Stimulated activated naive CD8-positive, alpha-beta T cell treated with anti-CD3 and anti-CD28 coated beads, Interleukin-15, Interleukin-2, amounts not matched to agents 100 ng/mL and 50 ng/mL, for 24 hours (primary cell): ENCODE data around the gene SDR9C7.
"Not testable (repeated sequence)": the region's sequence is repeated elsewhere in the genome, so short reads cannot be mapped to it uniquely, and the experiment has no call there.

Experiments
- H3K27ac Mint-ChIP-seq: one replicate; pipeline ENCODE4 v1.8.0; 2021; ENCODE audit warnings: mild to moderate bottlenecking, mixed read lengths
- H3K27me3 Mint-ChIP-seq: one replicate; pipeline ENCODE4 v1.8.0; 2021; ENCODE audit warnings: mixed read lengths
- H3K36me3 Mint-ChIP-seq: one replicate; pipeline ENCODE4 v1.8.0; 2021; ENCODE audit warnings: low read depth, mixed read lengths
- H3K4me1 Mint-ChIP-seq: one replicate; pipeline ENCODE4 v1.8.0; 2021; ENCODE audit warnings: low read depth, mixed read lengths
- H3K4me3 Mint-ChIP-seq: one replicate; pipeline ENCODE4 v1.8.0; 2021; ENCODE audit warnings: mild to moderate bottlenecking, mixed read lengths
- H3K9me3 Mint-ChIP-seq: one replicate; pipeline ENCODE4 v1.8.0; 2021; ENCODE audit warnings: mixed read lengths

SDR9C7 gene

DNA sequence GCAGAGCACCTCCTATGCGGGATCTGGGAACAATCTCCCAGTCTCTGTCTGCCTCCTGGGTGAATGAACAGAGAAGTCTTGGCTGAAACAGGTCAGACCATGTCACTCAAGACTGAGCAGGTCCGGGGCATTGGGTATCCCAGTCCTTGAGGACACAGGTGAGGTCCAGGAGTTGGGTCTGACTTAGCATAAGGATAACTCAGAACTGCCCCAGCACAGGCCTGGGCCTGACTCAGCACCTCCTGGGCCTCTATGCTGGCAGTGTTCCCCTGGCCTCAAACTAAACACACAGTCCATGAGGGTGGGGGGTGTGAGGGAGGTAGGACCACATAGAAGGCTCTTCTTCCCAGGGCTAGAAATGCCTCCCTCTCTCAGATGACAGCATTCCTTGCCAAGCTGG lies 1.5 kb upstream of the SDR9C7 start:
- H3K4me3 Mint-ChIP-seq: no peak overlapping the region
- H3K27me3 Mint-ChIP-seq: peaks cover 5% of the 10 kb centered on the region
- no peaks in the 10 kb centered on the region for H3K36me3 Mint-ChIP-seq
- H3K4me1 Mint-ChIP-seq: no peaks in the 10 kb centered on the region
- no peaks in the 10 kb centered on the region for H3K9me3 Mint-ChIP-seq
- no peak overlapping the region for H3K27ac Mint-ChIP-seq

DNA sequence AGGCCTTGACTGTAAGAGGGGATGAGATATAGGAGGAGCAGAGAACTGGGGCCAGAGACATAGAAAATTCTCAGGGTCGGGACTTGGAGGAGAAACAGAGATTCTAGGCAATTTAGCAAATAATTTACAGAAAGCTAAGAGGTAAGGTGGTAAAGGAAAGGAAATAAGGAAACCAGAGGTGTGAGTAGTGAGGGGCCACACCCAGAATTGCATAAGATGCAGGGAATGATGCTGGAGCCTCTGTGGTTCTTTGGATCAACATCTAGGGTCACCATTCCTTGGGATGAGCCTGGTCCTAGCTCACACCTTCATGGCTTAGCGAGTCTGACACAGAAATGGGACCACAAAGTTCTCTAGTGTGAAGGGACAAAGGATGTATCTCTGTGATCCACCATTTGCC lies 949 bp upstream of the SDR9C7 start:
- Mint-ChIP-seq H3K9me3 (no peaks in the 10 kb centered on the region), H3K27ac (no peak overlapping the region), H3K36me3 (no peaks in the 10 kb centered on the region), H3K27me3 (peaks cover 5% of the 10 kb centered on the region), H3K4me1 (no peaks in the 10 kb centered on the region), H3K4me3 (no peak overlapping the region)

DNA sequence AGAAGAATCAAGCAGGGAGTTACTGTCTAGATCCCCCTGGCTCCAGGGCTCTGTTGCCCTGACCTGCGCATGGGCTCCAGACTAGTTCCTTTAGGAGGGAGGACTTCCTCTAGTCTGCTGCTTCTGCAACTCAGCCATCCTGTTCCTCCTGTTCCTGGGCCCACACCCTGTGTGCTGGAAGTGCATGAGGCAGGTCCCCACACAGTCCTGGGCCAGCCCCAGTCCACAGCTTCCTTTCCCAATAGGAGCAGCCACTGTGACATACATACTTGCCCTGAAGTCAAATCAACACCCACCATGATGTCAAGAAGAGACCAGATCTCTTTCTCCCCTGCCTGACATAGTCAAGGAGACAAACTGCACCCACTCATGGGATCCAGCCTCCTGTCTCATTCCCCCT lies 1.3 kb downstream of the SDR9C7 start:
- no peaks in the 10 kb centered on the region for H3K27me3 Mint-ChIP-seq
- H3K27ac Mint-ChIP-seq: no peak overlapping the region
- no peaks in the 10 kb centered on the region for H3K36me3 Mint-ChIP-seq
- H3K9me3 Mint-ChIP-seq: no peaks in the 10 kb centered on the region
- no peak overlapping the region for H3K4me3 Mint-ChIP-seq
- H3K4me1 Mint-ChIP-seq: no peaks in the 10 kb centered on the region

DNA sequence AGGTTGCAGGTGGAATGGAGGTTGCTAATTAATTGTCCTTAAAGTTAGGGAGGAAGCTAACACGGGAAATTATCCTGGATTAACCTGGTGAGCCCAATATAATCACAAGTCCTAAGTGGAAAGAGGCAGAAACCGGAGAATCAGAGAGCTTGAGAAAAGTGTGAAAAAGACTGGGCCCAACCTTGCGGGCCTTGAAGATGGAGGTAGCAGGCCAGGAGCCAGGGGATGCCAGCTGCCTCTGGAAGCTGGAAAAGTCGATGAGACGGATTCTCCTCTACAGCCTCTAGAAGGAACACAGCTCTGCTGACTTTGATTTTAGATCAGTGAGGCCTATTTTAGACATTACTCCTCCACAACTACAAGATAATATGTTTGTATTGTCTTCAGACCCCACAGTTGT lies 2.1 kb downstream of the SDR9C7 start:
- Mint-ChIP-seq H3K27me3 (no peaks in the 10 kb centered on the region), H3K4me3 (no peak overlapping the region), H3K9me3 (no peaks in the 10 kb centered on the region), H3K4me1 (no peaks in the 10 kb centered on the region), H3K27ac (no peak overlapping the region), H3K36me3 (no peaks in the 10 kb centered on the region)

DNA sequence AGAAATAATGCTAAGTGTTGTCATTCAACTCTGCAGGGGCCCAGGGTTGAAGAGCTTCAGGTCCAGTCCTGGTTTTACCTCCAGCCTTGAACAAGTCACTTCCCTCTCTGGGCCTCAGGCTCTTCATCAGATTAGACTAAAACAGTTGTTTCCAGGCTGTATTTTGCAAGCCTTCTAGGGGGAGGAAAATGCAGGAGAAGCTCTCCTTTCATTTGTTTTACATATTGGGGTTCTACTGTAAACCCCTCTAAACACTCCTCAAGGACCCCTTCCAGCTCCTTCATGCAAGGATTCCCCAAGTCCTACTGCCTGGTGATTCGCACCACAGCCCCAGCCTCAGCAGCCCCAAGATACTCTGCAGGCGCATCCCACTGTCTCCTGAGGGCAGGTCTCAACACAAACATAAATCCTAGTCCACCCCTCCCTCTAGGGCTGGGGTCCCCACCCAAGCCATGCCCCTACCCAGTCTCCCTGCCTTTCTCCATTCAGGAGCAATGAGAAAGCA lies 2.7 kb downstream of the SDR9C7 start:
- Mint-ChIP-seq H3K27me3 (no peaks in the 10 kb centered on the region), H3K36me3 (no peaks in the 10 kb centered on the region), H3K9me3 (no peaks in the 10 kb centered on the region), H3K4me3 (no peak overlapping the region), H3K27ac (no peak overlapping the region), H3K4me1 (no peaks in the 10 kb centered on the region)

DNA sequence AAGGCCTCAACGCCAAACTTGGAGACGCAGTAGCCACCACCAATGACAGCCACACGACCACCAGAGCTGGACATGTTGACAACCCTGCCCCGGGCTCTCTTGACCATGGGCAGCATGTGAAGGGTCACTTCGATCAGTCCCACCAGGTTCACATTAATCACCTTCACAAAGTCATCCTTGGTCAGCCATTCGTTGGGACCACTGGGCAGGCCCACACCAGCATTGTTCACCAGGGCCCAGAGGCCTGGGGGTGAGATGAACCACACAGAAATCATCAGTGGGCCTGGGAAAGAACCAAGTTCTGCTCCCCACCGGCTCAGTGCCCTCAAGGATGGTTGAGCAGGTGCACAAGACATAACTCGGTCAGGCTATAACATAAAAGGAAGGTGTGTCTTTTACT lies 4.0 kb downstream of the SDR9C7 start:
- Mint-ChIP-seq H3K27ac (no peak overlapping the region), H3K36me3 (no peaks in the 10 kb centered on the region), H3K4me3 (no peak overlapping the region), H3K9me3 (no peaks in the 10 kb centered on the region), H3K27me3 (no peaks in the 10 kb centered on the region), H3K4me1 (no peaks in the 10 kb centered on the region)

DNA sequence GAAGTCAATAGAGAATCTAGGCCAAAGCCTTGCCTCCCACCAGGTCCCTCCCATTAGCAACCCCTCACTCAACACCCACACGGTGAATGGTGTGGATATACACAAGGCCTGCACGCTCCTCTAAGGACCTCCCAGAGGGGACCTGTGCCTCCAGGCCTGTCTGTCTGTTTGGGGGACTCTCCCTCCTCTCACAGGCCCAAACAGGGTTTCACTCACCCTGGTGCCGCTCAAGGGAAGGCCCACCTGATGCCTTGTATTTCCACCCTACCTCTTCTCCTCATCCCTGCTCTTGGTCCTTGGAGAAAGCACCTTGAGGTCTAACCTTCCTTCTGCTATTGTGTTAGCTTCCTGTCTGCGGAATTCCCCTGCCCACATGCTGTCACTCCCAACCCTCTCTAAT lies 4.4 kb downstream of the SDR9C7 start:
- H3K9me3 Mint-ChIP-seq: no peaks in the 10 kb centered on the region
- H3K27ac Mint-ChIP-seq: no peak overlapping the region
- no peaks in the 10 kb centered on the region for H3K27me3 Mint-ChIP-seq
- no peaks in the 10 kb centered on the region for H3K36me3 Mint-ChIP-seq
- no peak overlapping the region for H3K4me3 Mint-ChIP-seq
- H3K4me1 Mint-ChIP-seq: no peaks in the 10 kb centered on the region

DNA sequence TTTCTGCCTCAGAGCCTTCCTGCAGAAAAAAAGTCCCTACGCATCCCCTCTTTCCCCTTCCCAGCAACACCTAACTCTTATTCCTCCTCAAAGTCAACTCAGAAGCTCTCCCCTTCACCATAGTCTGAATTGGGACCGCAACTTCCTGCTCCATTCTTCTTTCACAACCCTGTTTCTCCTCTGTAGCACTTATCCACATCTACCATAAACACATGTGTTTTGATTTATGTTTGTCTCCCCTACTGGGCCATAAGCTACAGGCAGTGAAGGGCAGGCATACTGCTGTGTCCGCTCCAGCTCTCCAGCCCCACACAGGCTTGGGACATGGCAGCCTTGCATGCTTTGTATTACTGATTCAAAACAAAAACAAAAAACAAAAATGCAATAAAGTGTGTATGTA lies 5.9 kb downstream of the SDR9C7 start:
- Mint-ChIP-seq H3K9me3 (no peaks in the 10 kb centered on the region), H3K4me3 (no peak overlapping the region), H3K27ac (no peak overlapping the region), H3K4me1 (no peaks in the 10 kb centered on the region), H3K27me3 (no peaks in the 10 kb centered on the region), H3K36me3 (no peaks in the 10 kb centered on the region)

DNA sequence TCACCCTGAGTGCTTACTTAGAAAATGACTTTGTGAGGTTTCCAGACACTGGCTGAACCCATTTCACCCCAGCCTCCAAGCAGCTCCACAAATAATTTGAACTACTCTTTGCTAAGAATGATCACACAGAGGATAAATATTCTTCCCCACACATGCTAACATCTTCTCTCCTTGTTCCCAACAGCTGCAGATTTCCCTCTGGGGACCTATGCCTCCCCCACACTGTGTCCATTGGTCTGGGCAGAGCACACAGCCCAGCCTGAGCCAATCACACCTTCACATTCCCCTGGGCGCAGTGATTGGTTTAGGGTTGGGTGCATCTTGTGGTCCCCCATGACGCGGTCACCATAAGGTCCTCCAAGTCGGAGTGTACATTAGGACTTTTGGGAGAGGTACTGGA lies 6.9 kb downstream of the SDR9C7 start:
- Mint-ChIP-seq H3K9me3 (no peaks in the 10 kb centered on the region), H3K4me3 (no peak overlapping the region), H3K27ac (no peak overlapping the region), H3K27me3 (no peaks in the 10 kb centered on the region), H3K4me1 (no peaks in the 10 kb centered on the region), H3K36me3 (no peaks in the 10 kb centered on the region)

DNA sequence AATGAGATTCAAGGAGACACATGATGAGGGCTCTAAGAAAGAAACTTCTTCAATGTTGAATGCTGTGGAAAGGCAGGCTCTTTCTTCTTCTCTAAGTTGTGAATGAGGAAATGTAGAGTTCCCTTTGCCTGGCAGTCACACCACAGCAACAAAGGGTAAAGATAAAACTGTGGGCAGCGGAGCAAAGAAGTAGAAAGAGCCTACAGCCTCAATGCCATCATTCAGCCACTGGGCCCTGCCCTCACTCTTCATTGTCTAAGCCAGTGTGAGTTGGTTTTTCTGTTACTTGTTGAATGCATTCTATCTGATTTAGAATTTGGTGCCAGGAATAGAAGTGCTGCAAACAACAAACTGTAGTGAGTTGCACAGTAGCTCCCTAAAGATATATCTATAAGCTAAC lies 12.2 kb downstream of the SDR9C7 start:
- Mint-ChIP-seq H3K27ac (no peak overlapping the region), H3K9me3 (peaks cover 5% of the 10 kb centered on the region), H3K27me3 (peaks cover 15% of the 10 kb centered on the region), H3K4me3 (no peak overlapping the region), H3K36me3 (no peaks in the 10 kb centered on the region), H3K4me1 (no peaks in the 10 kb centered on the region)

DNA sequence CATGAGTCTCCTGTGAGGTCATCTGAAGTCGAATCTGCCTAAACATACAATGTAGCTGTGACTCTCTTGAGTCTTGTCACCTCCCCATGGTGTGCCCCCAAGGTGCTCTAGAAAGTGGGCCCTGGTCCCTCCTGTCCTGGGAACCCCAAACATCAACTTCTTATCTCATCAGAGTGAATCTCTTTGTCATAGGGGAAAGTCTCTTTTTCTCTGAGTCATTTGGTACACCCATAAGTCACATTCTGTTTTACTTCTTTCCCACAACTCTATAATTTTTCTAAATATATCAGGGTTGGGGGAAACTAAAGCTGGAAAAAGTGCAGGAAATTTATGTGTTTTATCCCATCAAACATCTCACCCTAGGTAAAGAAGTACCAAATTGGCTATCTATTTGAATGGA lies 12.9 kb downstream of the SDR9C7 start:
- Mint-ChIP-seq H3K4me3 (no peak overlapping the region), H3K27me3 (peaks cover 15% of the 10 kb centered on the region), H3K9me3 (peaks cover 5% of the 10 kb centered on the region), H3K36me3 (no peaks in the 10 kb centered on the region), H3K4me1 (no peaks in the 10 kb centered on the region), H3K27ac (no peak overlapping the region)

DNA sequence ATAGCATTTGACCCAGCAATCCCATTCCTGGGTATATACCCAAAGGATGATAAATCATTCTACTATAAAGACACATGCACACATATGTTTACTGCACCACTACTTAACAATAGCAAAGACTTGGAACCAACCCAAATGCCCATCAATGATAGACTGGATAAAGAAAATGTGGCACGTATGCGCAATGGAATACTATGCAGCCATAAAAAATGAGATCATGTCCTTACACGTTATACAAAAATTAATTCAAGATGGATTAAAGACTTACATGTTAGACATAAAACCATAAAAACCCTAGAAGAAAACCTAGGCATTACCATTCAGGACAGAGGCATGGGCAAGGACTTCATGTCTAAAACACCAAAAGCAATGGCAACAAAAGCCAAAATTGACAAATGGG lies 16.1 kb downstream of the SDR9C7 start:
- H3K4me1 Mint-ChIP-seq, H3K9me3 Mint-ChIP-seq, H3K27ac Mint-ChIP-seq, H3K4me3 Mint-ChIP-seq, H3K36me3 Mint-ChIP-seq: not testable (repeated sequence)
- H3K27me3 Mint-ChIP-seq: peaks cover 15% of the 10 kb centered on the region

DNA sequence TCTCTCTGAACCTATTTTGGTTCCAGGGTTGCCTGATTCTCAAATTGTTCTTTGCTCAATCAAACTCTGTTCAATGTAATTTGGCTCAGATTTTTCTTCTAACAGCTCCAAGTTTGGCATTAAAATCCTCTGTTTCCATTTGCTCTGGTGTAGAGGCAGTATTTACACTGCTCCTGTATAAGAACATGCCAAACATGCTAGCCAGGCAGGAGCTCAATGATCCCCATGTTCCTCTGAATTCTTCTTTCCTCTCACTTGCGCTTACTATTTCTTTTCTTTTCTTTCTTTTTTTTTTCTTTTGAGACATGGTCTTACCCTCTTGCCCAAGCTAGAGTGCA lies 17.2 kb downstream of the SDR9C7 start:
- Mint-ChIP-seq H3K4me1 (no peaks in the 10 kb centered on the region), H3K4me3 (no peak overlapping the region), H3K27me3 (peaks cover 16% of the 10 kb centered on the region), H3K27ac (no peak overlapping the region), H3K36me3 (no peaks in the 10 kb centered on the region), H3K9me3 (peaks cover 5% of the 10 kb centered on the region)

DNA sequence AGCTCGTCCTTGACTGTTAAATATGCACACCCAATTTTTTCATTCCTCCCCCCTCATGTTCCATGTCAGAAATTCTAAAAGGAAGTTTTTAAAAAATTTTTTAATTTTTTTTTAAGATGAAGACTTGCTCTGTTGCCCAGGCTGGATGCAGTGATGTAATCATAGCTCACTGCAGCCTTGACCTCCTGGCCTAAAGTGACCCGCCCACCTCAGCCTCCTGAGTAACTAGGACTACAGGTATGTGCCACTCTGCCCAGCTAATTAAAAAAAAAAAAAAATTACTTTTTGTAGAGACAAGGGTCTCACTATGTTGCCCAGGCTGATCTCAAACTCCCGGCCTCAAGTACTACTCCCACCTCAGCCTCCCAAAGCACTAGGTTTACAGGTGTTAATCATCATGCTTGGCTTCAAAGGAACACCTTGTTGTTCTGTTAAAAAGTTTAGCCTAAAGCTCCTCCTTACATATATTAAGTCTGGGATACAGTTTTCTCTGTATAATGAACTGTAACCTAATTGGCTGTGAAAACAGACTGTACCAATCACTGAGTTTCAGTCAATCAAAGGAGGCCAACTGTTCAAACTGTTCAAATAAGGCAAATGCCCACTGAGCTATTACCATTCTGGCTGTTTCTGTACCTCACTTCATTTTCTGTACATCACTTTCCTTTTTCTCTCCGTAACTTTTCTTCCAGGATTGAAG lies 17.8 kb downstream of the SDR9C7 start:
- no peaks in the 10 kb centered on the region for H3K36me3 Mint-ChIP-seq

DNA sequence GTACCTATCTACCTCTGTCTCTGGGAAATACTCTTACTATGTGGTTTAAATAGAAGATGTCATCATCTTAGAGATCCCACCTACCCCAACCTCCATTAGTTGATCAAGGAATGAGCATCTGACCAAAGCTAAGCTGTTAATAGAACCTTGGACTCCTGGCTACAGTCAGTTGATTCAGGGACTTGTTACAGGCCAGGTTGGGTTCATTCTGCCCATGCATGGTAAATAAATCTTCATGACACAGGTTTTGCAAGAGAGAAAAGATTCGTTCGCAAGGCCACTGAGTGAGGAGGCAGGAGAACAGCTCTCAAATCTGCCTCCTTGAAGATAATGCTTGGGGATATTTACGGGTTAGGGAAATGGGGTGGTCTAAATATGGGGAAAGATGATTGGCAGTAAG lies 19.5 kb downstream of the SDR9C7 start:
- Mint-ChIP-seq H3K4me3 (no peak overlapping the region), H3K9me3 (peaks cover 7% of the 10 kb centered on the region), H3K27me3 (peaks cover 18% of the 10 kb centered on the region), H3K36me3 (no peaks in the 10 kb centered on the region), H3K27ac (no peak overlapping the region), H3K4me1 (no peaks in the 10 kb centered on the region)

More for the DNA sequence above, 17.8 kb downstream of the SDR9C7 start:
- Mint-ChIP-seq H3K27ac (no peak overlapping the region), H3K27me3 (peaks cover 18% of the 10 kb centered on the region), H3K9me3 (peaks cover 5% of the 10 kb centered on the region), H3K4me1 (no peaks in the 10 kb centered on the region), H3K4me3 (no peak overlapping the region)

DNA sequence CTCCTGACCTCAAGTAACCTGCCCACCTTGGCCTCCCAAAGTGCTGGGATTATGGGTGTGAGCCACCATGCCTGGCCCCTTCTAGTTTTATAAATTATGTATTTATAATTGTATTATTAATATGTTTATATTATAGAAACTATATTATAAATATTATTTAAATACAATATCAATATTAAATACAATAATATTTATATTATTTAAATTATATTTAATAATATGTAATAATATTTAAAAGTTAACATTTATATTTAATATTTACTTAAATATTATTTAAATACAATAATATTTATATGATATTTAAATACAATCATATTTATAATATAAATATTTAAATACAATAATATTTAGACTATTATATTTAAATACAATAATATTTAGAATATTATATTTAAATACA lies 20.0 kb downstream of the SDR9C7 start:
- Mint-ChIP-seq H3K9me3 (peaks cover 11% of the 10 kb centered on the region), H3K27me3 (peaks cover 18% of the 10 kb centered on the region), H3K36me3 (no peaks in the 10 kb centered on the region), H3K4me3 (no peak overlapping the region), H3K27ac (no peak overlapping the region), H3K4me1 (no peaks in the 10 kb centered on the region)
